HepG2 (cell line): ENCODE data around the gene PPP4R1. TPM values are rescaled to one million over a fixed set of nuclear protein-coding genes. Genes with fewer than 3 reads are reported as not detected.

Source experiments
- ATAC-seq: fragments of 200-7000 bp; cut with Tn5 transposase; 3 replicates; pipeline ENCODE4 v1.9.1; 2020; ENCODE audit warnings: mild to moderate bottlenecking, moderate library complexity
- BruUV-seq: library from RNA; stranded (reverse); fragments of 400-500 nt; replicated peaks from 2 replicates; lab custom pipeline; 2021; lab: Mats Ljungman, UMichigan
- CTCF ChIA-PET: fragments of 300-600 bp; formaldehyde crosslinking; extraction: SDS; loops from one replicate; lab custom pipeline; 2021; ENCODE audit warnings: low total read pairs, inconsistent platforms, low intra/inter-chr PET ratio; lab: Yijun Ruan, JAX
- POLR2A ChIA-PET: fragments of 350-600 bp; sonication (Branson Sonifier 250); formaldehyde crosslinking; loops from one replicate; lab custom pipeline; 2020; ENCODE audit warnings: antibody characterized with exemption, inconsistent platforms; lab: Yijun Ruan, JAX
- DNase-seq: peaks from one replicate; pipeline ENCODE4 v3.0.0-alpha.2; 2015; ENCODE audit warnings: low spot score
- FAIRE-seq: peaks from 3 replicates; lab custom pipeline; 2011; peaks lifted over from hg19 to GRCh38; lab: Jason Lieb, UNC
- H2AFZ ChIP-seq: one replicate; pipeline ENCODE4 v1.6.1; 2011; ENCODE audit warnings: low read length, inconsistent platforms
- H3K27ac ChIP-seq: fragments of 300-600 bp; 3 replicates; pipeline ENCODE4 v1.8.0; 2011; ENCODE audit warnings: mixed run types, mild to moderate bottlenecking, mixed read lengths, low read length, inconsistent platforms; ENCODE audit not compliant: insufficient read depth; ENCODE audit errors: extremely low read length
- H3K27me3 ChIP-seq, 2 experiments: fragments of 200-600 bp in 1 of 2; 2 replicates in 1 of 2; 3 replicates in 1 of 2; pipeline versions ENCODE4 v1.6.0 to v1.8.0; 2011; ENCODE audit warnings: low read length in 2 of 2, mild to moderate bottlenecking in 2 of 2, moderate library complexity in 2 of 2, inconsistent platforms in 1 of 2; ENCODE audit not compliant: insufficient read depth in 2 of 2, control insufficient read depth in 1 of 2
- H3K36me3 ChIP-seq, 2 experiments: fragments of 200-600 bp in 1 of 2; replicated peaks in 1 of 2; 2 replicates in 1 of 2; 3 replicates in 1 of 2; pipeline versions ENCODE4 v1.5.1 to v1.8.0; 2011; ENCODE audit warnings: low read length in 2 of 2, inconsistent platforms in 1 of 2; ENCODE audit not compliant: insufficient read depth in 2 of 2, control insufficient read depth in 1 of 2
- H3K4me1 ChIP-seq: 2 replicates; pipeline ENCODE4 v1.5.1; 2012; ENCODE audit warnings: low read length, inconsistent platforms; ENCODE audit not compliant: insufficient read depth
- H3K4me2 ChIP-seq: 2 replicates; pipeline ENCODE4 v1.6.0; 2011; ENCODE audit warnings: low read depth, low read length, inconsistent platforms
- H3K4me3 ChIP-seq, 3 experiments: fragments of 200-600 bp in 1 of 3; sonication (generic), shearing (Covaris generic) in 1 of 3; replicated peaks in 1 of 3; 2 replicates each; pipeline ENCODE4 v1.5.1; 2011 to 2016; ENCODE audit warnings: low read length in 3 of 3, inconsistent platforms in 2 of 3, low read depth in 2 of 3, mild to moderate bottlenecking in 2 of 3, control low read depth in 1 of 3, mixed read lengths in 1 of 3; ENCODE audit not compliant: insufficient read depth in 1 of 3
- H3K79me2 ChIP-seq: one replicate; pipeline ENCODE4 v1.6.1; 2011; ENCODE audit warnings: low read length, inconsistent platforms; ENCODE audit not compliant: insufficient read depth
- H3K9ac ChIP-seq: 2 replicates; pipeline ENCODE4 v1.6.0; 2011; ENCODE audit warnings: mild to moderate bottlenecking, low read depth, low read length, inconsistent platforms; ENCODE audit not compliant: insufficient read depth
- H3K9me3 ChIP-seq: 2 replicates; pipeline ENCODE4 v1.5.1; 2012; ENCODE audit warnings: mild to moderate bottlenecking, low read length
- H4K20me1 ChIP-seq: 2 replicates; pipeline ENCODE4 v1.6.0; 2011; ENCODE audit warnings: inconsistent platforms, mild to moderate bottlenecking, low read length, moderate library complexity; ENCODE audit not compliant: insufficient read depth
- ADNP ChIP-seq: sonication (generic); formaldehyde crosslinking; IDR thresholded peaks from 2 replicates; pipeline ENCODE4 v1.4.0; 2020; ENCODE audit warnings: missing genetic modification reagents
- BHLHE40 ChIP-seq: IDR thresholded peaks from 2 replicates; pipeline ENCODE4 v1.6.1; 2011; ENCODE audit warnings: low read length, improper control_type of control experiment
- CBX5 ChIP-seq: sonication (generic); formaldehyde crosslinking; IDR thresholded peaks from 2 replicates; pipeline ENCODE4 v1.4.0; 2020; ENCODE audit warnings: missing genetic modification reagents, borderline replicate concordance
- EP300 ChIP-seq, 3 experiments: sonication (generic) in 1 of 3; formaldehyde crosslinking in 1 of 3; IDR thresholded peaks; 2 replicates each; pipeline versions ENCODE4 v1.5.1 to v1.6.1; 2011 to 2020; ENCODE audit warnings: low read depth in 2 of 3, low read length in 2 of 3, borderline replicate concordance in 1 of 3, improper control_type of control experiment in 1 of 3, mild to moderate bottlenecking in 1 of 3, missing genetic modification reagents in 1 of 3, moderate library complexity in 1 of 3
- ESRRA ChIP-seq: sonication (generic); formaldehyde crosslinking; IDR thresholded peaks from 2 replicates; pipeline ENCODE4 v1.5.1; 2020; ENCODE audit warnings: mild to moderate bottlenecking, low read depth, missing genetic modification reagents
- HCFC1 ChIP-seq: fragments of 150-350 bp; IDR thresholded peaks from 2 replicates; pipeline ENCODE4 v1.6.1; 2014; ENCODE audit warnings: low read depth, low read length
- KDM3A ChIP-seq: IDR thresholded peaks from 2 replicates; pipeline ENCODE4 v1.6.1; 2018; ENCODE audit warnings: low read depth, missing compliant biosample characterization
- KMT2B ChIP-seq: IDR thresholded peaks from 2 replicates; pipeline ENCODE4 v1.6.1; 2016; ENCODE audit warnings: missing genetic modification reagents, missing compliant biosample characterization
- MED13 ChIP-seq: sonication (generic); formaldehyde crosslinking; IDR thresholded peaks from 2 replicates; pipeline ENCODE4 v1.5.0; 2020; ENCODE audit warnings: missing genetic modification reagents
- NFKBIZ ChIP-seq: IDR thresholded peaks from 2 replicates; pipeline ENCODE4 v1.6.1; 2018; ENCODE audit warnings: missing genetic modification reagents, missing compliant biosample characterization
- POLR2AphosphoS2 ChIP-seq: IDR thresholded peaks from 2 replicates; pipeline ENCODE4 v1.6.1; 2011; ENCODE audit warnings: low read depth, low read length, improper control_type of control experiment
- RFX1 ChIP-seq: fragments of 450-650 bp; IDR thresholded peaks from 2 replicates; pipeline ENCODE4 v1.6.1; 2017
- ZNF629 ChIP-seq: sonication (generic); formaldehyde crosslinking; conservative IDR thresholded peaks from 2 replicates; pipeline ENCODE4 v1.5.0; 2020; ENCODE audit warnings: missing genetic modification reagents
- ZNF781 ChIP-seq: sonication (generic); formaldehyde crosslinking; IDR thresholded peaks from 2 replicates; pipeline ENCODE4 v1.5.1; 2020; ENCODE audit warnings: borderline replicate concordance, mild to moderate bottlenecking, missing genetic modification reagents; ENCODE audit errors: not compliant biosample characterization
- ZSCAN25 ChIP-seq: sonication (generic); formaldehyde crosslinking; IDR thresholded peaks from 2 replicates; pipeline ENCODE4 v1.8.0; 2022; ENCODE audit warnings: mild to moderate bottlenecking, missing genetic modification reagents
- in situ Hi-C: cut with HindIII; loops from 2 replicates; pipeline ENCODE4 v1.10.0; 2017; ENCODE audit warnings: low pct_unique_long_range_greater_than_20kb; ENCODE audit not compliant: extremely low pct_ligation_motif_present
- intact Hi-C: fragments of 100-400 bp; cut with micrococcal nuclease; formaldehyde crosslinking; loops from one replicate; pipeline ENCODE4 v1.10.0; 2022; ENCODE audit not compliant: unreplicated experiment
- polyA plus RNA-seq, 8 experiments: library from polyadenylated mRNA; depleted of rRNA in 3 of 8; stranded (reverse) in 7 of 8; unstranded in 1 of 8; fragments of >200 nt; fragmentation: Illumina TruSeq in 4 of 8; extraction: Trizol in 4 of 8; gene quantifications; 2 replicates each; pipeline versions ENCODE4 v1.2.1 to v1.2.3, GENCODE V29; 2011 to 2016; ENCODE audit warnings: low read depth in 4 of 8, missing spikeins in 1 of 8, mixed read lengths in 1 of 8; ENCODE audit not compliant: insufficient read depth in 1 of 8
- total RNA-seq, 5 experiments: library from RNA; depleted of rRNA; stranded (reverse); fragments of >200 nt; fragmentation: Illumina TruSeq; extraction: Trizol; gene quantifications; 2 replicates each; pipeline ENCODE4 v1.2.3, GENCODE V29; 2016; ENCODE audit warnings: low read depth in 1 of 5
- TF ChIP-seq, protein P1 (sequence below): sonication (generic); formaldehyde crosslinking; conservative IDR thresholded peaks from 2 replicates; pipeline ENCODE4 v1.8.1; 2023; ENCODE audit warnings: missing genetic modification reagents
- TF ChIP-seq, protein P2 (sequence below), 2 experiments: IDR thresholded peaks; 2 replicates each; pipeline ENCODE4 v1.6.1; 2011 to 2012; ENCODE audit warnings: low read length in 2 of 2, borderline replicate concordance in 1 of 2, low read depth in 1 of 2, mild to moderate bottlenecking in 1 of 2, moderate library complexity in 1 of 2
- TF ChIP-seq, protein P3 (sequence below): sonication (generic); formaldehyde crosslinking; IDR thresholded peaks from 2 replicates; pipeline ENCODE4 v1.9.0; 2021; ENCODE audit warnings: missing genetic modification reagents, borderline replicate concordance

PPP4R1 gene
- total and polyA plus RNA-seq, 2 of the 13 experiments (the other 11 are each of a cell fraction or from before 2014, with no cell fraction given) = 66.5 to 72.4 TPM

DNA sequence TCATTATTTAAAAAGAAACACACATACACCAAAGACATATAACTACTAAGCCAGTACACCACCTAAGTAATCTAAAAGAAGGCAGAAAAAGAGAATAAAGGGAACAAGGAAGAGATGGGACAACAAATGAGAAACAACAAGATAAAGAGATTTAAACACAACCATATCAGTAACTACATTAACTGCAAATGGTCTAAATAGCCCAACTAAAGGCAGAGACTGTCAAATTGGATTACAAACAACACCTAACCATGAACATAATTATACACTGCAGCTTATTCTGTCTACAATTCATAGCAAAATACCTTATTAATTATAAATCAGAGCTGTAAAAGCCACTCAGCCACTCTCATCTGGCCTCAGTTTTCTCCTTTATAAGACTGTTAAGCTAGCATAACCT, 15.0 kb downstream of the PPP4R1 start:
- no TSS peak for BruUV-seq
- peaks cover 17% of the 10 kb centered on the region for H4K20me1 ChIP-seq
- peaks cover 94% of the 10 kb centered on the region for H3K79me2 ChIP-seq
- no peak overlapping the region for H3K9ac ChIP-seq
- H3K4me3 ChIP-seq = no peak overlapping the region
- TF ChIP-seq ZNF629 (no peak), MED13 (no peak), BHLHE40 (no peak), KDM3A (CRISPR knock-in tag) (no peak), CBX5 (no peak), NFKBIZ (CRISPR knock-in tag) (no peak), ZSCAN25 (CRISPR knock-in tag) (no peak), EP300 (IDR thresholded peaks at IDR 0.05; ENCODE audit: low read depth in 2 of 2, low read length in 2 of 2) (no peak; a peak in 1 of 4 replicates), EP300 (CRISPR knock-in tag; IDR thresholded peaks at IDR 0.05; ENCODE audit: borderline replicate concordance) (no peak), POLR2AphosphoS2 (no peak), HCFC1 (no peak), KMT2B (CRISPR knock-in tag) (no peak), RFX1 (no peak), ADNP (CRISPR knock-in tag) (no peak), ESRRA (CRISPR knock-in tag) (no peak), ZNF781 (CRISPR knock-in tag) (no peak)
- TF ChIP-seq, protein P1, sequence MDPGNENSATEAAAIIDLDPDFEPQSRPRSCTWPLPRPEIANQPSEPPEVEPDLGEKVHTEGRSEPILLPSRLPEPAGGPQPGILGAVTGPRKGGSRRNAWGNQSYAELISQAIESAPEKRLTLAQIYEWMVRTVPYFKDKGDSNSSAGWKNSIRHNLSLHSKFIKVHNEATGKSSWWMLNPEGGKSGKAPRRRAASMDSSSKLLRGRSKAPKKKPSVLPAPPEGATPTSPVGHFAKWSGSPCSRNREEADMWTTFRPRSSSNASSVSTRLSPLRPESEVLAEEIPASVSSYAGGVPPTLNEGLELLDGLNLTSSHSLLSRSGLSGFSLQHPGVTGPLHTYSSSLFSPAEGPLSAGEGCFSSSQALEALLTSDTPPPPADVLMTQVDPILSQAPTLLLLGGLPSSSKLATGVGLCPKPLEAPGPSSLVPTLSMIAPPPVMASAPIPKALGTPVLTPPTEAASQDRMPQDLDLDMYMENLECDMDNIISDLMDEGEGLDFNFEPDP = no peak
- TF ChIP-seq, protein P2, sequence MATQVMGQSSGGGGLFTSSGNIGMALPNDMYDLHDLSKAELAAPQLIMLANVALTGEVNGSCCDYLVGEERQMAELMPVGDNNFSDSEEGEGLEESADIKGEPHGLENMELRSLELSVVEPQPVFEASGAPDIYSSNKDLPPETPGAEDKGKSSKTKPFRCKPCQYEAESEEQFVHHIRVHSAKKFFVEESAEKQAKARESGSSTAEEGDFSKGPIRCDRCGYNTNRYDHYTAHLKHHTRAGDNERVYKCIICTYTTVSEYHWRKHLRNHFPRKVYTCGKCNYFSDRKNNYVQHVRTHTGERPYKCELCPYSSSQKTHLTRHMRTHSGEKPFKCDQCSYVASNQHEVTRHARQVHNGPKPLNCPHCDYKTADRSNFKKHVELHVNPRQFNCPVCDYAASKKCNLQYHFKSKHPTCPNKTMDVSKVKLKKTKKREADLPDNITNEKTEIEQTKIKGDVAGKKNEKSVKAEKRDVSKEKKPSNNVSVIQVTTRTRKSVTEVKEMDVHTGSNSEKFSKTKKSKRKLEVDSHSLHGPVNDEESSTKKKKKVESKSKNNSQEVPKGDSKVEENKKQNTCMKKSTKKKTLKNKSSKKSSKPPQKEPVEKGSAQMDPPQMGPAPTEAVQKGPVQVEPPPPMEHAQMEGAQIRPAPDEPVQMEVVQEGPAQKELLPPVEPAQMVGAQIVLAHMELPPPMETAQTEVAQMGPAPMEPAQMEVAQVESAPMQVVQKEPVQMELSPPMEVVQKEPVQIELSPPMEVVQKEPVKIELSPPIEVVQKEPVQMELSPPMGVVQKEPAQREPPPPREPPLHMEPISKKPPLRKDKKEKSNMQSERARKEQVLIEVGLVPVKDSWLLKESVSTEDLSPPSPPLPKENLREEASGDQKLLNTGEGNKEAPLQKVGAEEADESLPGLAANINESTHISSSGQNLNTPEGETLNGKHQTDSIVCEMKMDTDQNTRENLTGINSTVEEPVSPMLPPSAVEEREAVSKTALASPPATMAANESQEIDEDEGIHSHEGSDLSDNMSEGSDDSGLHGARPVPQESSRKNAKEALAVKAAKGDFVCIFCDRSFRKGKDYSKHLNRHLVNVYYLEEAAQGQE (IDR thresholded peaks at IDR 0.05; ENCODE audit: borderline replicate concordance in 1 of 2, low read depth in 1 of 2, low read length in 2 of 2) = no peak
- TF ChIP-seq, protein P3, sequence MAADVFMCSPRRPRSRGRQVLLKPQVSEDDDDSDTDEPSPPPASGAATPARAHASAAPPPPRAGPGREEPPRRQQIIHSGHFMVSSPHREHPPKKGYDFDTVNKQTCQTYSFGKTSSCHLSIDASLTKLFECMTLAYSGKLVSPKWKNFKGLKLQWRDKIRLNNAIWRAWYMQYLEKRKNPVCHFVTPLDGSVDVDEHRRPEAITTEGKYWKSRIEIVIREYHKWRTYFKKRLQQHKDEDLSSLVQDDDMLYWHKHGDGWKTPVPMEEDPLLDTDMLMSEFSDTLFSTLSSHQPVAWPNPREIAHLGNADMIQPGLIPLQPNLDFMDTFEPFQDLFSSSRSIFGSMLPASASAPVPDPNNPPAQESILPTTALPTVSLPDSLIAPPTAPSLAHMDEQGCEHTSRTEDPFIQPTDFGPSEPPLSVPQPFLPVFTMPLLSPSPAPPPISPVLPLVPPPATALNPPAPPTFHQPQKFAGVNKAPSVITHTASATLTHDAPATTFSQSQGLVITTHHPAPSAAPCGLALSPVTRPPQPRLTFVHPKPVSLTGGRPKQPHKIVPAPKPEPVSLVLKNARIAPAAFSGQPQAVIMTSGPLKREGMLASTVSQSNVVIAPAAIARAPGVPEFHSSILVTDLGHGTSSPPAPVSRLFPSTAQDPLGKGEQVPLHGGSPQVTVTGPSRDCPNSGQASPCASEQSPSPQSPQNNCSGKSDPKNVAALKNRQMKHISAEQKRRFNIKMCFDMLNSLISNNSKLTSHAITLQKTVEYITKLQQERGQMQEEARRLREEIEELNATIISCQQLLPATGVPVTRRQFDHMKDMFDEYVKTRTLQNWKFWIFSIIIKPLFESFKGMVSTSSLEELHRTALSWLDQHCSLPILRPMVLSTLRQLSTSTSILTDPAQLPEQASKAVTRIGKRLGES (CRISPR knock-in tag) = no peak
- H2AFZ ChIP-seq = no peak overlapping the region
- H3K9me3 ChIP-seq = no peaks in the 10 kb centered on the region
- no peak overlapping the region for H3K4me2 ChIP-seq
- DNase-seq (no peak), FAIRE-seq (no peak), ATAC-seq (no peak)
- peaks cover 54% of the 10 kb centered on the region for H3K4me1 ChIP-seq
- peaks cover 0 to 2% of the 10 kb centered on the region in 2 experiments; a peak in 1 of 5 replicates for H3K36me3 ChIP-seq
- in situ Hi-C loops (no loop called here), intact Hi-C loops (no loop called here)
- POLR2A ChIA-PET = interaction anchor here (0.6 to 1.9 kb wide), 2 partner anchors 9 to 10 kb away, joined by 4 to 7 read pairs; no protein-coding TSS in a partner anchor
- H3K27ac ChIP-seq = no peak overlapping the region
- CTCF ChIA-PET = no interaction called here
- no peaks in the 10 kb centered on the region for H3K27me3 ChIP-seq
